ENCODE measurements around the gene C5orf52. TPM values are rescaled to one million over a fixed set of nuclear protein-coding genes. Genes with fewer than 3 reads are reported as not detected.

Gene C5orf52
- total and polyA plus RNA-seq, 12 donors, result not detected

GRCh38 chr5:157703736-157704135 is 32.4 kb downstream of the C5orf52 start:
- Histone ChIP-seq H3K27me3 (no peaks in the 10 kb centered on the region), H3K9me3 (replicated peaks in 1 of 3) (peaks cover 0 to 12% (median 0%) of the 10 kb centered on the region in 3 donors), H3K27ac (no peak overlapping the region), H3K4me3 (no peak overlapping the region), H3K4me1 (replicated peaks in 1 of 2) (no peaks in the 10 kb centered on the region), H3K36me3 (replicated peaks in 1 of 2) (no peaks in the 10 kb centered on the region)
- 57 to 86% (median 70%) methylated on average over 3 of the region's 3 CpGs for WGBS, 4 donors
- DNase-seq, result no peak
- TF ChIP-seq, protein P1, sequence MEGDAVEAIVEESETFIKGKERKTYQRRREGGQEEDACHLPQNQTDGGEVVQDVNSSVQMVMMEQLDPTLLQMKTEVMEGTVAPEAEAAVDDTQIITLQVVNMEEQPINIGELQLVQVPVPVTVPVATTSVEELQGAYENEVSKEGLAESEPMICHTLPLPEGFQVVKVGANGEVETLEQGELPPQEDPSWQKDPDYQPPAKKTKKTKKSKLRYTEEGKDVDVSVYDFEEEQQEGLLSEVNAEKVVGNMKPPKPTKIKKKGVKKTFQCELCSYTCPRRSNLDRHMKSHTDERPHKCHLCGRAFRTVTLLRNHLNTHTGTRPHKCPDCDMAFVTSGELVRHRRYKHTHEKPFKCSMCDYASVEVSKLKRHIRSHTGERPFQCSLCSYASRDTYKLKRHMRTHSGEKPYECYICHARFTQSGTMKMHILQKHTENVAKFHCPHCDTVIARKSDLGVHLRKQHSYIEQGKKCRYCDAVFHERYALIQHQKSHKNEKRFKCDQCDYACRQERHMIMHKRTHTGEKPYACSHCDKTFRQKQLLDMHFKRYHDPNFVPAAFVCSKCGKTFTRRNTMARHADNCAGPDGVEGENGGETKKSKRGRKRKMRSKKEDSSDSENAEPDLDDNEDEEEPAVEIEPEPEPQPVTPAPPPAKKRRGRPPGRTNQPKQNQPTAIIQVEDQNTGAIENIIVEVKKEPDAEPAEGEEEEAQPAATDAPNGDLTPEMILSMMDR (IDR thresholded peaks at IDR 0.05), result no peak
- no peak for TF ChIP-seq POLR2A (IDR thresholded peaks at IDR 0.05)
- intact Hi-C loops (cut with DNase I), result no loop called here

DNA sequence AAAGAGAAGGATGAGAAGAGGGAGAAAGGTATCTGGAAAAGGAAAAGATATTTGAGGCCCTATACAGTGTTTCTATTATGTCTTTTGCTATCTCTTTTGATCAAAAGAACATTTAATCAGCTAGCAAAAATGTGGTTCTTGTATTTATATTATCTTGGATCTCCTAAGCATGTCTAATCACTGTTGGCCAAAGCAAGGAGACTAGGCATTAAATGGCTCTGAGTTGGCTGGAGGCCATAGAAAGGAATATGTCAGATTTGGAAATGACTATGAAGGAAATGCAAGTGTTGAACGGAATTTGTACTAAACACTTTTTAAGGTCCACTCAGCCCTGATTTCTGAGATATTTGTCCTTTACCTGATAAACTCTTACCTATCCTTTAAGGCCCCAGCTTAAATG is 37.5 kb downstream of the C5orf52 start:
- 60 to 78% (median 64%) methylated on average over 1 of the region's 1 CpG for WGBS, 4 donors
- Histone ChIP-seq H3K36me3 (replicated peaks in 1 of 2) (no peaks in the 10 kb centered on the region), H3K27ac (no peak overlapping the region), H3K4me3 (no peak overlapping the region), H3K27me3 (no peaks in the 10 kb centered on the region), H3K9me3 (replicated peaks in 1 of 3) (no peaks in the 10 kb centered on the region), H3K4me1 (replicated peaks in 1 of 2) (no peaks in the 10 kb centered on the region)
- TF ChIP-seq POLR2A (IDR thresholded peaks at IDR 0.05), result no peak
- TF ChIP-seq, protein P1 (IDR thresholded peaks at IDR 0.05), result no peak
- no peak for DNase-seq
- intact Hi-C loops (cut with DNase I), result no loop called here

GRCh38 chr5:157709346-157709745 is 38.0 kb downstream of the C5orf52 start:
- no peaks in the 10 kb centered on the region for H3K4me1 ChIP-seq (replicated peaks in 1 of 2)
- H3K27ac ChIP-seq, result no peak overlapping the region
- H3K4me3 ChIP-seq, result no peak overlapping the region
- no peak for DNase-seq
- H3K36me3 ChIP-seq (replicated peaks in 1 of 2), result no peaks in the 10 kb centered on the region
- intact Hi-C loops (cut with DNase I), result no loop called here
- no peak for TF ChIP-seq POLR2A (IDR thresholded peaks at IDR 0.05)
- TF ChIP-seq, protein P1 (IDR thresholded peaks at IDR 0.05), result no peak
- no peaks in the 10 kb centered on the region for H3K9me3 ChIP-seq (replicated peaks in 1 of 3)
- H3K27me3 ChIP-seq, result no peaks in the 10 kb centered on the region

- 67 to 75% (median 72%) methylated on average over 3 of the region's 3 CpGs for WGBS, 4 donors
- intact Hi-C loops (cut with DNase I), result loop anchor here in 1 of 2 donors (10.0 kb wide), 2 partner anchors 276 to 376 kb away; no protein-coding TSS in a partner anchor
- no peaks in the 10 kb centered on the region for H3K9me3 ChIP-seq (replicated peaks in 1 of 3)
- no peak overlapping the region for H3K27ac ChIP-seq
- no peaks in the 10 kb centered on the region for H3K27me3 ChIP-seq
- no peaks in the 10 kb centered on the region for H3K4me1 ChIP-seq (replicated peaks in 1 of 2)
- no peak for DNase-seq
- TF ChIP-seq, protein P1 (IDR thresholded peaks at IDR 0.05), result no peak
- no peak for TF ChIP-seq POLR2A (IDR thresholded peaks at IDR 0.05)
- H3K36me3 ChIP-seq (replicated peaks in 1 of 2), result no peaks in the 10 kb centered on the region
- H3K4me3 ChIP-seq, result no peak overlapping the region
Observed at GRCh38 chr5:157710431-157710830, 39.1 kb downstream of the C5orf52 start.

Measured in adrenal gland (tissue), 12 donors.